Activated CD8-positive, alpha-beta T cell treated with anti-CD3 and anti-CD28 coated beads for 36 hours (primary cell): ENCODE measurements around the gene PRPF19. TPM values are rescaled to one million over a fixed set of nuclear protein-coding genes. Genes with fewer than 3 reads are reported as not detected.
A peak's percentile ranks its signal among the peaks of the same experiment; 100 is the strongest.

Source experiments
- ATAC-seq: fragments of 200-7000 bp; cut with Tn5 transposase; one replicate; pipeline ENCODE4 v1.10.0; 2021; ENCODE audit warnings: mild to moderate bottlenecking, moderate library complexity
- CTCF ChIA-PET: fragments of 350-600 bp; sonication (Branson Sonifier 250); formaldehyde crosslinking; loops from one replicate; lab custom pipeline; 2021; ENCODE audit warnings: antibody characterized with exemption; lab: Charles Lee
- POLR2A ChIA-PET: fragments of 350-600 bp; sonication (Branson Sonifier 250); formaldehyde crosslinking; loops from one replicate; lab custom pipeline; 2021; ENCODE audit warnings: antibody characterized with exemption; lab: Charles Lee
- DNase-seq: peaks from one replicate; pipeline ENCODE4 v3.0.0-alpha.2; 2020
- H3K27ac Mint-ChIP-seq: one replicate; pipeline ENCODE4 v1.8.0; 2021; ENCODE audit warnings: mild to moderate bottlenecking, mixed read lengths
- H3K27me3 Mint-ChIP-seq: one replicate; pipeline ENCODE4 v1.8.0; 2021; ENCODE audit warnings: mixed read lengths
- H3K36me3 Mint-ChIP-seq: one replicate; pipeline ENCODE4 v1.8.0; 2021; ENCODE audit warnings: low read depth, mixed read lengths
- H3K4me1 Mint-ChIP-seq: one replicate; pipeline ENCODE4 v1.8.0; 2021; ENCODE audit warnings: low read depth, mixed read lengths
- H3K4me3 Mint-ChIP-seq: one replicate; pipeline ENCODE4 v1.8.0; 2021; ENCODE audit warnings: mild to moderate bottlenecking, moderate library complexity, mixed read lengths
- H3K9me3 Mint-ChIP-seq: one replicate; pipeline ENCODE4 v1.8.0; 2021; ENCODE audit warnings: mixed read lengths
- intact Hi-C: fragments of 100-400 bp; cut with micrococcal nuclease; formaldehyde crosslinking; loops from one replicate; pipeline ENCODE4 v1.10.0; 2022
- total RNA-seq, 2 experiments: library from RNA; stranded (reverse); gene quantifications; one replicate each; pipeline ENCODE4 v1.2.3, GENCODE V29; 2021
- TF ChIP-seq, protein P1 (sequence below): fragments of 200-600 bp; IDR thresholded peaks from one replicate; pipeline ENCODE4 v1.8.0; 2022; ENCODE audit warnings: antibody characterized with exemption, mild to moderate bottlenecking

PRPF19 gene
- total RNA-seq, 2 experiments from 2014 or later: 142 to 150 TPM

DNA sequence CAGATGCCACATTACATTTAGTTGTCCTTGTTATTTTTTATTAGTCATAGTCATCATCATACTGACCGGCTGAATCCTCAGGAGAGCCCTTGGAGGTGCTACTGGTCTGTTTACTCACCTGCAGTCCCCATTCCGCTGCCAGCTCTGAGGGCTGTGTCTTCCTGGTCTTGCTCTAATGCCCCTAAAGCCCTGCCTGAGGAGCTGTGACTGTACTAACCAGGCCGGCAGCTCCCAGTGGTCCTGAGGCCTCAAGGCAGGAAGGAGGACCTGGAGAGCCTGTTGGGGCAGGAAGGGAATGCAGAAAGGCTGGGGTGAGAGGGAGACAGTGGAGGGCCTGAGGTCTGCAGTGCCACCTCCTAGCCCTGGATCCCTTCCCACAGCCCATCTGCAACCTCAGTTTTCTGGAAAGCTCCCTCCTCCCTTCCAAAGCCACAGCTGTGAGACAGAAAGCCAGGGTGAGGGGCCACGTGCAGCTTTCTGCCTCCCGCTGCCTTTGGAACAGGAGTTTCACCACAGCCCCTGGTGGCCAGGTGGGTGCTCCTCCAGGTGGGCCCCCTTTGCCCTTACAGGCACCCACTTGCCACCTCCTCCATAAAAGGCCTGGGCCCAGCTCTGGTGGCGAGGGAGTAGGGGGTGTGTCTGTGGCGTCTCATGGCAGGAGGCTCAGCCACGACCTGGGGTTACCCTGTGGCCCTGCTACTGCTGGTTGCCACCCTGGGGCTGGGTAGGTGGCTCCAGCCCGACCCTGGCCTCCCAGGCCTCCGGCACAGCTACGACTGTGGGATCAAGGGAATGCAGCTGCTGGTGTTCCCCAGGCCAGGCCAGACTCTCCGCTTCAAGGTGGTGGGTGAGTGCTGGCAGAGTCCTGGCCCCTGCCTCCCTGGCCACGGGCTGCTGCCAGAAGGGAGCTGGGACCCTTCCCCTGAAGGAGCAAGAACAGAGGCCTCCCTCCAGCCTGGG is 39.2 kb downstream of the PRPF19 start, which contains the start of gene ZP1:
TSS of gene ZP1 (plus strand) at position 632 of the 960 bp plus-strand sequence. CDS start at position 652, 20 bp downstream.
- CTCF ChIA-PET: interaction anchor here (0.7 to 7.1 kb wide), 2 partner anchors 36 to 320 kb away, joined by 3 to 37 read pairs; no protein-coding TSS in a partner anchor
- no peaks in the 10 kb centered on the region for H3K36me3 Mint-ChIP-seq
- intact Hi-C loops: no loop called here
- POLR2A ChIA-PET: interaction anchor here (1.1 to 1.9 kb wide), 2 partner anchors 10 to 16 kb away, joined by 3 to 5 read pairs; no protein-coding TSS in a partner anchor
- ATAC-seq (no peak), DNase-seq (no peak)
- TF ChIP-seq, protein P1, sequence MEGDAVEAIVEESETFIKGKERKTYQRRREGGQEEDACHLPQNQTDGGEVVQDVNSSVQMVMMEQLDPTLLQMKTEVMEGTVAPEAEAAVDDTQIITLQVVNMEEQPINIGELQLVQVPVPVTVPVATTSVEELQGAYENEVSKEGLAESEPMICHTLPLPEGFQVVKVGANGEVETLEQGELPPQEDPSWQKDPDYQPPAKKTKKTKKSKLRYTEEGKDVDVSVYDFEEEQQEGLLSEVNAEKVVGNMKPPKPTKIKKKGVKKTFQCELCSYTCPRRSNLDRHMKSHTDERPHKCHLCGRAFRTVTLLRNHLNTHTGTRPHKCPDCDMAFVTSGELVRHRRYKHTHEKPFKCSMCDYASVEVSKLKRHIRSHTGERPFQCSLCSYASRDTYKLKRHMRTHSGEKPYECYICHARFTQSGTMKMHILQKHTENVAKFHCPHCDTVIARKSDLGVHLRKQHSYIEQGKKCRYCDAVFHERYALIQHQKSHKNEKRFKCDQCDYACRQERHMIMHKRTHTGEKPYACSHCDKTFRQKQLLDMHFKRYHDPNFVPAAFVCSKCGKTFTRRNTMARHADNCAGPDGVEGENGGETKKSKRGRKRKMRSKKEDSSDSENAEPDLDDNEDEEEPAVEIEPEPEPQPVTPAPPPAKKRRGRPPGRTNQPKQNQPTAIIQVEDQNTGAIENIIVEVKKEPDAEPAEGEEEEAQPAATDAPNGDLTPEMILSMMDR: no peak
- no peaks in the 10 kb centered on the region for H3K9me3 Mint-ChIP-seq
- no peak within 1 kb of the TSS for H3K27ac Mint-ChIP-seq
- no peak within 1 kb of the TSS for H3K4me3 Mint-ChIP-seq
- peaks cover 22% of the 10 kb centered on the region for H3K4me1 Mint-ChIP-seq
- H3K27me3 Mint-ChIP-seq: no peaks in the 10 kb centered on the region

DNA sequence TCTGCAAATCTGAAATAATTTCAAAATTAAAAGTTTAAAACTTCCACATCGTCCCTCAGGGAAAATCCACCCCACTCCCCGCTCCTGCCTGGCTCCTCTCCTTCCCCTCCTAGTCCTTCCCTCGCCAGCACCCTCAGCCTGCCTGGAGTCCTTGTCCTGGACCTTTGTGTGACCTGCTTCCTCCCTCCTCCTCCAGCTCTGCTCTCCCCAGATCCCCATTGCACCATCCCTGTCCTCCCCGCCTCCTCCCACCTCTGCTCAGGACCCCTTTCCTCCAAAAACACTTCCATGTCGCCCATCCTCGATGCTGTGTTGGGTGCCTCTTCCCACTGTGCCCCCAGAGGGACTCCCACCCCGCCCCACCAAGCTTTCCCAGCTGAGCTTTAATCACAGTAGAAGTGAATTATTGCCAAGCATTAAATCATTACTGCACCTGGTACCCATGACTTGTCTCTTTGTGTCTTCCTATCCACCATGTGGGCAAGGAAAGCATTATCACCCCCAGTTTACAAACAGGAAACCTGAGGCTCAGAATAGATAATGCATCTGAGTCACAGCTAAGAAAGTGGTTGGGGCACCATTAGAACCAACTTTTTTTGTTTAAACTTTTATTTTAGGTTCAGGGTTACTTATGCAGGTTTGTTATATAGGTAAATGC is 41.4 kb downstream of the PRPF19 start:
- Mint-ChIP-seq H3K27me3 (no peaks in the 10 kb centered on the region), H3K36me3 (no peaks in the 10 kb centered on the region), H3K4me3 (no peak overlapping the region), H3K4me1 (peaks cover 5% of the 10 kb centered on the region), H3K9me3 (no peaks in the 10 kb centered on the region), H3K27ac (no peak overlapping the region)
- DNase-seq: no peak
- TF ChIP-seq, protein P1: no peak
- POLR2A ChIA-PET: no interaction called here
- CTCF ChIA-PET: interaction anchor here (0.9 to 1.3 kb wide), 3 partner anchors 23 to 34 kb away, joined by 3 read pairs; no protein-coding TSS in a partner anchor
- intact Hi-C loops: no loop called here
- peak; percentile 34 for ATAC-seq

DNA sequence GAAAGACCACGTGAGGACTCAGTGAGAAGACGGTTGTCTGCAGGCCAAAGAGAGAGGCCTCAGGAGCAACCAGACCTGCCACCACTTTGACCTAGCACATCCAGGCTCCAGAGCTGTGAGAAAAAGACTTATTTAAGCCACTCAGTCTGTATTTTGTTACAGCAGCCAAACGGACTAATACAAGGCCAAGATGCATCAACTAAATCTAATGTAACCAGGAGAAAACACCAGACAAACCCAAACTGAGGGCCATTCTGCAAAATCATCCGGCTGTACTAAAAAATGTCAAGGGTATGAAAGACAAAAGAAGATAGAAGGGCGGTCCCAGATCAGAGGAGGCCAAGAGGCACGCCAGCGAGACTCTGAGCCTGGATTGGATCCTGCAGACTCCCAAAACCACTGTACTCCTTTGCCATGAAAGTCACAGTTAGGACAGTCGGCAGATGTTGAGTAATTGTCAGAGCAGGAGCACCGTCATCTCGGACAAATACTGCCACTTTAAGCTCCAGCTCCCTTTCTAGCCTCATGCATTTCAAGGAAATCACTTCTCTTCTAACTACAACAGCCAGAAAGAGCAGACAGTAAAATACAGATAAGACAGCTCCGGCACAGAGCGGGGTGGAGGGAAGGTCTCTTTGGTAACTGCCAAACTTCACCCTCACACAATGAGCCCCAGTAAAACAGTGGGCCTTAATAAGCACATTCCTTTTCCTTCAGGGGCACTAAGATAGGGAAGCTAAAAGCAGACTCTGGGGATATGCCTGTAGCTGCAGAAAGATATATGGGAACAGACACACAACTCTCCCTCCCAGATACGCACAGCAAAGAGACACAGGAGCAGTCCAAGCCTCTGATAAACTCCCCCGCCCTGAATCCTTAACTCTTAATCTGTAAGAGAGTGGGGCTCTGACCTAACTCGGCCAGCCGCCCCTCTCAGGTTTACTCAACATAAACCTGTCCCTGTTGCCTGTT is 42.5 kb downstream of the PRPF19 start:
- ATAC-seq (no peak), DNase-seq (no peak)
- ChIA-PET CTCF (interaction anchor here (1.1 to 1.3 kb wide), 2 partner anchors 24 to 33 kb away, joined by 3 read pairs; no protein-coding TSS in a partner anchor), POLR2A (interaction anchor here (1.0 kb wide), 1 partner anchor 203 kb away, joined by 3 read pairs; no protein-coding TSS in a partner anchor)
- Mint-ChIP-seq H3K27ac (no peak overlapping the region), H3K4me3 (no peak overlapping the region), H3K27me3 (no peaks in the 10 kb centered on the region), H3K4me1 (peaks cover 10% of the 10 kb centered on the region), H3K36me3 (no peaks in the 10 kb centered on the region), H3K9me3 (no peaks in the 10 kb centered on the region)
- intact Hi-C loops: no loop called here
- TF ChIP-seq, protein P1: no peak

DNA sequence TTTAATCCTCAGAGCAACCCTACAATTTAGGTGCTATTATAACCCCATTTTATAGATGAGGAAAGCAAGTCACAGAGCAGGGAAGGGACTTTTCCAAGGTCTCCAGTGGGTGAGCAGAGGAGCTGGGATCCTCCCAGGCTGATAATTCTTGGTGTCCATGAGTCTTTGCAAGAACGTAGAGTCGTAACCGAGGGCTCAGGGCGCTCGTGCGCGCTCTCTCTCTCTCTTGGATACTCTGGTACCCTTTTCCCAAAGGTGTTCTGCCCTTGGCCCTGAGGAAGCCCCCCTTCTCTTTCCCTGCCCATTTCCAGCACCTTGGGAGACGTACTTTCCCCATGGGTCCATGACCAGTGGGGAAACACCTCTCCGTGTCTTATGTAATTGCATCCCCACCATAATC is 44.2 kb downstream of the PRPF19 start:
- Mint-ChIP-seq H3K27ac (no peak overlapping the region), H3K4me3 (no peak overlapping the region), H3K27me3 (no peaks in the 10 kb centered on the region), H3K4me1 (peaks cover 20% of the 10 kb centered on the region), H3K9me3 (no peaks in the 10 kb centered on the region), H3K36me3 (no peaks in the 10 kb centered on the region)
- no peak for DNase-seq
- CTCF ChIA-PET: no interaction called here
- no peak for ATAC-seq
- intact Hi-C loops: no loop called here
- TF ChIP-seq, protein P1: no peak
- POLR2A ChIA-PET: no interaction called here
